Muscle of leg (tissue), 11 donors: Measurements from ENCODE around the gene CALML5. TPM values are rescaled to one million over a fixed set of nuclear protein-coding genes. Genes with fewer than 3 reads are reported as not detected.

ENCODE experiments used
- DNase-seq: peaks from one replicate; pipeline ENCODE4 v3.0.0; 2013
- H3K27ac ChIP-seq: one replicate; pipeline ENCODE4 v1.5.1; 2013; ENCODE audit warnings: mild to moderate bottlenecking, low read length, control low read depth
- H3K27me3 ChIP-seq: one replicate; pipeline ENCODE4 v1.6.1; 2013; ENCODE audit warnings: low read length; ENCODE audit not compliant: control insufficient read depth, insufficient read depth
- H3K36me3 ChIP-seq: one replicate; pipeline ENCODE4 v1.6.1; 2013; ENCODE audit warnings: low read length; ENCODE audit not compliant: control insufficient read depth, insufficient read depth
- H3K4me1 ChIP-seq: one replicate; pipeline ENCODE4 v1.6.1; 2013; ENCODE audit warnings: low read length; ENCODE audit not compliant: control insufficient read depth, insufficient read depth
- H3K4me3 ChIP-seq: one replicate; pipeline ENCODE4 v1.5.1; 2013; ENCODE audit warnings: low read length, control low read depth
- H3K9me3 ChIP-seq: replicated peaks from 2 replicates; pipeline ENCODE4 v1.6.1; 2013; ENCODE audit warnings: low read depth, low read length; ENCODE audit not compliant: control insufficient read depth
- WGBS: methylation state at CpG from one replicate; pipeline ENCODE4 v1.1.5; 2013; ENCODE audit warnings: missing lambda C conversion rate; ENCODE audit not compliant: insufficient coverage; 5-methylcytosine and 5-hydroxymethylcytosine counted together
- polyA plus RNA-seq, 8 donors: library from polyadenylated mRNA; unstranded; fragments of 120-200 nt; gene quantifications; one replicate each; pipeline versions ENCODE4 v1.2.1 to v1.2.3, GENCODE V29; 2013; ENCODE audit warnings: inconsistent platforms in 1 of 8, low replicate concordance in 1 of 8; ENCODE audit not compliant: insufficient read length in 8 of 8, insufficient read depth in 1 of 8
- total RNA-seq: library from RNA; stranded (reverse); fragments of 120-200 nt; gene quantifications from one replicate; pipeline ENCODE4 v1.2.4, GENCODE V29; 2013

CALML5 gene
- total and polyA plus RNA-seq, 9 donors: 0.19 to 2.2 TPM; not detected in 7

- WGBS: no CpG with 5 or more reads among the region's 1 CpG
- Histone ChIP-seq H3K4me1 (peaks cover 36% of the 10 kb centered on the region), H3K36me3 (no peaks in the 10 kb centered on the region), H3K27me3 (no peaks in the 10 kb centered on the region), H3K27ac (no peak overlapping the region), H3K9me3 (peaks cover 14% of the 10 kb centered on the region), H3K4me3 (no peak overlapping the region)
- DNase-seq: no peak
These were observed 44.3 kb upstream of the CALML5 start for GRCh38 chr10:5543623-5544022.

- Histone ChIP-seq H3K4me3 (no peak overlapping the region), H3K27me3 (no peaks in the 10 kb centered on the region), H3K9me3 (peaks cover 14% of the 10 kb centered on the region), H3K27ac (no peak overlapping the region), H3K36me3 (no peaks in the 10 kb centered on the region), H3K4me1 (peaks cover 23% of the 10 kb centered on the region)
- WGBS: no CpG with 5 or more reads among the region's 1 CpG
- no peak for DNase-seq
These were observed 42.7 kb upstream of the CALML5 start for GRCh38 chr10:5542100-5542499.

- DNase-seq: no peak
- no peaks in the 10 kb centered on the region for H3K27me3 ChIP-seq
These were observed 41.5 kb upstream of the CALML5 start for GRCh38 chr10:5540891-5541290.

GRCh38 chr10:5540080-5540479 is 40.7 kb upstream of the CALML5 start:
- Histone ChIP-seq H3K27ac (no peak overlapping the region), H3K27me3 (no peaks in the 10 kb centered on the region), H3K4me3 (no peak overlapping the region), H3K36me3 (no peaks in the 10 kb centered on the region), H3K4me1 (peaks cover 7% of the 10 kb centered on the region), H3K9me3 (peaks cover 14% of the 10 kb centered on the region)
- 98% methylated on average over 6 of the region's 9 CpGs for WGBS
- no peak for DNase-seq

More at GRCh38 chr10:5540891-5541290, 41.5 kb upstream of the CALML5 start:
- Histone ChIP-seq H3K27ac (no peak overlapping the region), H3K4me3 (no peak overlapping the region), H3K9me3 (peaks cover 14% of the 10 kb centered on the region), H3K36me3 (no peaks in the 10 kb centered on the region), H3K4me1 (peaks cover 11% of the 10 kb centered on the region)
- WGBS: no CpG with 5 or more reads among the region's 3 CpGs

- peaks cover 15% of the 10 kb centered on the region for H3K4me1 ChIP-seq
- no peak overlapping the region for H3K27ac ChIP-seq
- no peaks in the 10 kb centered on the region for H3K36me3 ChIP-seq
- no peak for DNase-seq
- no peak overlapping the region for H3K4me3 ChIP-seq
- 76% methylated on average over 15 of the region's 19 CpGs for WGBS
- H3K27me3 ChIP-seq: no peaks in the 10 kb centered on the region
- peaks cover 11% of the 10 kb centered on the region for H3K9me3 ChIP-seq
These were observed 39.7 kb upstream of the CALML5 start for GRCh38 chr10:5538892-5539651.

GRCh38 chr10:5538446-5538845 is 39.1 kb upstream of the CALML5 start:
- 87% methylated on average over 9 of the region's 9 CpGs for WGBS
- DNase-seq: no peak
- Histone ChIP-seq H3K4me1 (peaks cover 20% of the 10 kb centered on the region), H3K27ac (no peak overlapping the region), H3K27me3 (no peaks in the 10 kb centered on the region), H3K4me3 (no peak overlapping the region), H3K9me3 (peaks cover 11% of the 10 kb centered on the region), H3K36me3 (no peaks in the 10 kb centered on the region)

- Histone ChIP-seq H3K36me3 (no peaks in the 10 kb centered on the region), H3K9me3 (peaks cover 7% of the 10 kb centered on the region), H3K4me1 (peaks cover 28% of the 10 kb centered on the region), H3K4me3 (no peak overlapping the region), H3K27me3 (no peaks in the 10 kb centered on the region), H3K27ac (no peak overlapping the region)
- WGBS: 98% methylated on average over 5 of the region's 6 CpGs
- no peak for DNase-seq
These were observed 38.3 kb upstream of the CALML5 start for GRCh38 chr10:5537684-5538083.

- peaks cover 2% of the 10 kb centered on the region for H3K9me3 ChIP-seq
- H3K27me3 ChIP-seq: no peaks in the 10 kb centered on the region
- no peaks in the 10 kb centered on the region for H3K36me3 ChIP-seq
- 95% methylated on average over 4 of the region's 7 CpGs for WGBS
- H3K4me3 ChIP-seq: no peak overlapping the region
- no peak for DNase-seq
- H3K4me1 ChIP-seq: peaks cover 37% of the 10 kb centered on the region
- H3K27ac ChIP-seq: no peak overlapping the region
These were observed 37.2 kb upstream of the CALML5 start for GRCh38 chr10:5536486-5537081.

GRCh38 chr10:5534880-5535856 is 35.8 kb upstream of the CALML5 start:
- no peaks in the 10 kb centered on the region for H3K36me3 ChIP-seq
- DNase-seq: peak; percentile 90
- H3K9me3 ChIP-seq: no peaks in the 10 kb centered on the region
- H3K27ac ChIP-seq: peak overlapping the region; percentile 80
- peaks cover 51% of the 10 kb centered on the region for H3K4me1 ChIP-seq
- WGBS: no CpG with 5 or more reads among the region's 8 CpGs
- H3K4me3 ChIP-seq: no peak overlapping the region
- no peaks in the 10 kb centered on the region for H3K27me3 ChIP-seq
